ENCODE data around the gene SEC22C.

DNA sequence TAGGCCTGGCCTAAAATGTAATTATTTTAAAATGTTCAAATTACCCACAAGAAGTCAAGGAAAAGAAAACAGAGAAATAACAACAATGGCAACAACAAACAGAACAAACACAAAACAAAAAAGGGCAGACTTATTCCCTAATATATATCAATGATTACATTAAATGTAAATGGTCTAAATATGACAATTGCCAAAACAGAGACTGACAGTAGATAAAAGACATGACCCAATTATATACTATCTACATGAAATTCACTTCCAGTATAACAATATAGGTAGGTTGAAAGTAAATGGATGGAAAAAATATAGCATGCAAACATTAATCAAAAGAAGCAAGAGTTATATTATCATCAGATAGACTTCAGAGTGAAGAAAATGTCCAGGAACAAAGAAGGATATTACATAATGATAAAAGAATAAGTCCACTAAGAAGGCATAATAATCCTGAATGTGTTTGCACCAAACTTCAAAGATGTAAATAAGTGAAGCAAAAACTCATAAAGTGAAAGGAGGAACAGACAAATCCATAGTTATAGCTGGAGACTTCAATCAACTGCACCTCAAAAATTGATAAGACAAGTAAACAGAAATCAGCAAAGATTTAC, 6.5 kb downstream of the SEC22C start:
- TF ChIP-seq, protein P1, sequence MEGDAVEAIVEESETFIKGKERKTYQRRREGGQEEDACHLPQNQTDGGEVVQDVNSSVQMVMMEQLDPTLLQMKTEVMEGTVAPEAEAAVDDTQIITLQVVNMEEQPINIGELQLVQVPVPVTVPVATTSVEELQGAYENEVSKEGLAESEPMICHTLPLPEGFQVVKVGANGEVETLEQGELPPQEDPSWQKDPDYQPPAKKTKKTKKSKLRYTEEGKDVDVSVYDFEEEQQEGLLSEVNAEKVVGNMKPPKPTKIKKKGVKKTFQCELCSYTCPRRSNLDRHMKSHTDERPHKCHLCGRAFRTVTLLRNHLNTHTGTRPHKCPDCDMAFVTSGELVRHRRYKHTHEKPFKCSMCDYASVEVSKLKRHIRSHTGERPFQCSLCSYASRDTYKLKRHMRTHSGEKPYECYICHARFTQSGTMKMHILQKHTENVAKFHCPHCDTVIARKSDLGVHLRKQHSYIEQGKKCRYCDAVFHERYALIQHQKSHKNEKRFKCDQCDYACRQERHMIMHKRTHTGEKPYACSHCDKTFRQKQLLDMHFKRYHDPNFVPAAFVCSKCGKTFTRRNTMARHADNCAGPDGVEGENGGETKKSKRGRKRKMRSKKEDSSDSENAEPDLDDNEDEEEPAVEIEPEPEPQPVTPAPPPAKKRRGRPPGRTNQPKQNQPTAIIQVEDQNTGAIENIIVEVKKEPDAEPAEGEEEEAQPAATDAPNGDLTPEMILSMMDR (IDR thresholded peaks at IDR 0.05): no peak
- TF ChIP-seq POLR2A (IDR thresholded peaks at IDR 0.05) (no peak), EP300 (IDR thresholded peaks at IDR 0.05) (no peak), POLR2AphosphoS5 (IDR thresholded peaks at IDR 0.05) (no peak)
